GM21717 (cell line): ENCODE data around the gene C4BPB.

Source experiments
- ATAC-seq: cut with Tn5 transposase; IDR thresholded peaks from one replicate; pipeline ENCODE4 v1.9.1; 2021; ENCODE audit warnings: mild to moderate bottlenecking, moderate library complexity; ENCODE audit not compliant: unreplicated experiment

The C4BPB gene

GRCh38 chr1:207058878-207059867, 29.5 kb upstream of the C4BPB start:
- ATAC-seq = no peak

DNA sequence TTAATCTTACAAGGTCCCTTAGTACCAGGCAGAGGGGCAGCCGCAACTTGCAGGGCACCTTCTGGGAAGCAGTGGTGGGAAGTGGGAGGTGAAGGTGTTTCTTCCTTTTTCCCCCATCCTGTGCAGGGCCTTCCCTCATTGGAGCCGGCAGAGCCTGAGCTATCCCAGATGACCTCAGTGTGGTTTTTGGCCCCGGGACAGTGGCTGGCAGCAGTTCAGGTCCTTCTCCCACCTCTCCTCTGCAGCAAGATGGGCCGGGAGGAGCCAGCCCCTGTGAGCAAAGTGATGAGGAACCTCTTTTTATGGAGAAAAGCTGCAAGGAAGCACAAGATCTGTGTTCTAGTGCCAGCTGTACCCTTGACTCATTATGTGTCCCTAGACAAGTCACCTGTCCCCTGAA, 28.8 kb upstream of the C4BPB start:
- ATAC-seq = no peak

- no peak for ATAC-seq
Measured at GRCh38 chr1:207060596-207060995, 28.1 kb upstream of the C4BPB start.

- ATAC-seq = no peak
Measured at GRCh38 chr1:207062058-207062457, 26.6 kb upstream of the C4BPB start.

DNA sequence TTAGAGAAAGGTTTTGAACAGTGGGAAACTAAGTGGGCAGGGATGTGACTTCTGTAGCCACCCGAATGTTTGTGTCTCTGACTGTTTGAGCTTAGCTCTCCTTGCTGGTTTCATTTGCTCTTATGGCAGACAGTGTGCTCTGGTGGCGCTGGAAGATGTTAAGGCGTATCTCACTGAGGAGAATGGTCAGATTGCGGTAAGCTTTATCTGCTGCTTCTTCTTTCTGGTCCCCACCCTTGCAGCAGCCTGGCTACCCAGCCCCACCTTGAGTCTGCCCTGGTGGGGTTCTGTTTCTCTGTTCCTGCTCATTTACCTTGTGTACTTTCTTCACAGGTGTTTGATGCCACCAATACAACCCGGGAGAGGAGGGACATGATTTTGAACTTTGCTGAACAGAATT, 25.6 kb upstream of the C4BPB start:
- no peak for ATAC-seq

DNA sequence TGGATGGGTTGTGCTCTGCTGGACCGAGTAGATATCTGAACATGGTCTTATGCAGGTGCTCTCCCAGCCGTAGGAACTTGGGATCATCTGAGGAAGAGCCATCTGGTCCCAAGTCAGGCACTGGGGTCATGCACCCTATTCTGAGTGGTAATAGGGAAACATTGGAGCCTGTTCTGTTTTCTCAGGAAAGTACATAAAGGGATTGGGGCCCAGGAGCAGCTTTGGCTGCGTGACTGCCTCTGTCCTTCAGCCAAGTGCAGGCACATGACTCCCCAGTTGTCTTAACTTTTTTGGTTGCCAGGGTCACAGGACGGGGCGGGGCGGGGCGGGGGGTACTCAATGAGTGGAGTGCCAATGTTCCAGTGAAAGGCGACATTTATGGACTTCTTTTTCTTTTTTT, 24.1 kb upstream of the C4BPB start:
- ATAC-seq = no peak

DNA sequence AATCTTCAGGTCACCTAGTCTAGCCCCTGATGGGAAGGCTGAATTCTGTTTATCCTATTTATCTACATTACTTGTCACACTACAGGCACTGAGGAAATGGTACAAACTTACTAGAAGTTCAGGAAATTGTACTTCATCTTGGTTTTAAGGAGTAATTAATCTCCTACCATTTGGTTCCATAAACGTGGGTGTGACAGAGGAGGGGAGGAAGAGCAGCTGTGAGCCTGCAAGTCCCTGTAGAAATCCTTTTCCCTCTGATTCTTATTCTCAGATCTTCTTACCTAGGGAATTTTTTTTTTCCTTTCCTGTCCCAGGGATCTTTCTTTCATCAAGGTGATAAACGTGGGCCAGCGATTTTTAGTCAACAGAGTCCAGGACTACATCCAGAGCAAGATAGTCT, 21.5 kb upstream of the C4BPB start:
- no peak for ATAC-seq

DNA sequence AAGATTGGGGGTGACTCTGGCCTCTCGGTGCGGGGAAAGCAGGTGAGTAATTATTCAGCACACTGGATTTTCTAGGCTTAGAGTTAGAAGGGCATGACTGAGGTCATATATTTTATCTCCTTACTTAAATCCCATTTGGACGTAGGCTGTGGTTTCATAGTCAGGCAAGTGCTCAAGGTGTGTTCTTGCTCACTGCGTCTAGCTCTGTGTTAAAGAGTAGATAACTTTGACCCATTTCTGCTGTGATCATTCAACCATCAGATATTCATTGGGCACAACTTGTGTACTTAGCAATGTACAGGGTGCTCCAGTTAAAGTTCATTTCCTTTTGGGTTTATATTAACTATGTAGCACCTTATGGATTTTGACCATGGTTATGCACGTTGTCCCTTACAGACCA, 21.0 kb upstream of the C4BPB start:
- no peak for ATAC-seq

DNA sequence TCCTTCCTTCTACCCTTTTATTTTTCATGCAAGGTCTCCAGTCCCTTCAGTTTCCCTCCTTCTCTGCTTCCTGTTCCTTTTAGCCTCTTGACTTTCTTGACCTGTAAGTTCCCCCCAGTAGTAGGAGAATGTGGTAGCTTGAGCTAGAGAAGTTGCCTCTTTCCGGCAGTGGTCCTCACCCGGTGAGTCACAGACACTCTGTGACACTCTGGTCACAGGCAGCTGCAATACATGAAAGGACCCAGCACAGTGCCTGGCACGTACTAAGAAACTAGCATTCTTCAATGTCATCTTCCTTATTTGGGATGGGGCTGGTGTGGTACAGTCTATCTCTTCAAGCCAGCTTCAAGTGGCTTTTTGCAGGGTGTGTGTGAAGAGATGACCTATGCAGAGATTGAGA, 19.6 kb upstream of the C4BPB start:
- ATAC-seq = no peak

GRCh38 chr1:207069858-207070506, 18.7 kb upstream of the C4BPB start:
- ATAC-seq = no peak

DNA sequence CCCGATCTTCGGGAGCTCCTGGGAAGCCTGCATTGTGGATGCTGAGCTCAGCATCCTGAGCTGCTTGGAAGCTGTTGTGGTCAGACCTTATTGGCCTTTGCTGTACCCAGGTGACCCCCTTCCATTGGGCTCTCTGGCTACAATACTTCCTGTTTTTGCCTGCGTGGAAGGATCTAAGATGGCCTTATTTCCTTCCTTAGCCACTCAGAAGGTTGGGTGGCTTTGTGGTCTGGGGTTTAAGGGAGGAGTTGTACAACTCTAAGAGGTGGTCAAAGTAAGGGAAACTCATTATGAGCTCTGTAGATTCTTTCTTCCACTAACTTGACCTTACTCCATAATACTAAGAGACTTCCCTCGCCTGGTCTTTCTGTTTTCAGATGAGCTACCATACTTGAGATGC, 17.8 kb upstream of the C4BPB start:
- no peak for ATAC-seq

DNA sequence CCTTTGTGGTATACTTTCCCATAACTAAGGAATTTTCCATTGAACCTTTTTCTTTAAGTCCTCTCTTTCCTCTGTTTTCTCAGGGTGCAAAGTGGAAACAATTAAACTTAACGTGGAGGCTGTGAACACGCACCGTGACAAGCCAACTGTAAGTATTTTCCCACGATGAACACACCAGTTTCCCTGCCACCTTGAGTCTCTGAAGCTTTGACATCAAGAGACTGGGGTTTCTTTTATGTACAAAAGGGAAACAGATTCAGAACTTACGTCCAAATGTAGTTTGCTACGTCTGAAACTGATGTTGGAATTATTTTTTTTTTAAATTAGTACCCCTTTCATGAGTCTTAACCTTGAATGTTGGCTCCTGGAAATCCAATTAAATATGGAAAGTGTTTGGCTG, 17.2 kb upstream of the C4BPB start:
- no peak for ATAC-seq

GRCh38 chr1:207072233-207072632, 16.4 kb upstream of the C4BPB start:
- no peak for ATAC-seq

GRCh38 chr1:207073906-207074820, 14.5 kb upstream of the C4BPB start:
- ATAC-seq = no peak

- ATAC-seq = no peak
Measured at GRCh38 chr1:207076181-207076955, 12.3 kb upstream of the C4BPB start.

GRCh38 chr1:207077012-207077411, 11.6 kb upstream of the C4BPB start:
- ATAC-seq = no peak

DNA sequence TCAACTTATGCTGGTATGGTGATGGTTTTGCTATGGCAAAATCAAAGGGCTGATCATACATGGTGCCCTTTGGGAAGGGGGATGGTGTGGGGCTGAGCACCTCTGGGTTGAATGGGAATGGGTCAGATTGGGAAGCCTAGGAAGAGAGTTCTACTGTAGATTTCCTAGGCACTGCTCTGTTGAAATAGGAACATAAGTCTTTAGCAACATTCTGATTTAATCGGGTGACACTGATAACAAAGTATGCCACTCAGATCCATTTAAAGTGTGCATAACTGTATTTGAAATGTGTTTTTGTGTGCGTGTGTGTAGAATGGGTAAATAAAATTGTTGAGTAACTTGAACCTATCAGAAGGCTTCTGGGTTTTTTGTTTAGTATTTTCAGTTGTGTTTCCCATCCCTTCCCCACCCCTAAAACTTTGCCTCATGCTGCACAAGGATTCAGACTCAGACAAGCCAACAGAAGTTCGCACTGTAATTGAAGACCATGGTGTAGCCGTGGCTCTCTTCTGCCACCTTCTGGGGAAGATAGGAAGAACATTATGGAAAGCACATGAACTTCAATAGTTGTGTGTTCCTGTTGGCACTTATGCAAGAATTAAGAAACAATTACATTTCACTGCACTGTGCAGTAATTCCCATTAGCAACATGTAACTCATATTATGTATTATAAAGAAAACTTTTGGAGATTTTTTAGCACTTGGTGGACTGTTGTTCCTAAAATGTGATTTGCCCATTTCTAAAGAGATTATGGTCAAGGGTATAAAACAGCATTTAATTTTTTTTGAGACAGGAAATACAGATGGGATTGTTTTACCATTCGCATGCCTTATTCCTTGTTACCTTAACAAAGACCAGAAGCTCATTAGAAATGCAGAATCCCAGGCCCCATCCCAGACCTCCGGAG, 10.9 kb upstream of the C4BPB start:
- ATAC-seq = no peak

GRCh38 chr1:207078578-207079132, 10.0 kb upstream of the C4BPB start:
- no peak for ATAC-seq

DNA sequence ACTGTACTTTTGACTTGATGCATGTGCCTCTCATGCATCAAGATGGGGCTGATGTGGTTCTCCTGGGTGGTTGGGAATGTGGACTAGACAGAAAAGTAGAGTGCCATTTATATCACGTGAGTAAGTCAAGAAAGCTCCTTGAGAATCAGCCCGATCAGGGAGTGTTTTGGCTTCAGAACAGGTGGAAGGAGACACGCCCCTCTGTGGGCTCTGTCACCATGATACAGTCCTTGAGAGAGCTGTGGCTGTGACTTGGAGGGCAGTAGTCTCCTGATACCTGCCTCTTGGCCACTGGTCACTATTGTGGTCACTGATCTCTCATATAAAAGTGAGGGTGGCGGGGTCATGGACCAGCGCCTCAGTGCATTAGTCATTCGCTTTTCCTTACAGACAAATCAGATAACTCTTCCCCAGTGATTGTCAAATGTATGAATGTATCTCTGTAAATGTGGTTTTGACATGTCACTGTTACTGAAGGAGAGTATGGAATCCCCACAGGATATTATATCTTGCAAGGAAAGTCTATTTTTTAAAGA, 8.9 kb upstream of the C4BPB start:
- no peak for ATAC-seq
